ENCODE results near the gene PARP1.
"Not testable (repeated sequence)": the region's sequence is repeated elsewhere in the genome, so short reads cannot be mapped to it uniquely, and the experiment has no call there.

PARP1 gene

GRCh38 chr1:226344441-226345259 lies 63.2 kb downstream of the PARP1 start:
- no peak for DNase-seq

- DNase-seq: no peak
Measured at GRCh38 chr1:226342656-226343055, 65.2 kb downstream of the PARP1 start.

- DNase-seq: not testable (repeated sequence)
Measured at GRCh38 chr1:226340111-226340510, 67.8 kb downstream of the PARP1 start.

GRCh38 chr1:226337276-226337875 lies 70.5 kb downstream of the PARP1 start:
- no peak for DNase-seq

- no peak for DNase-seq
Measured at GRCh38 chr1:226335661-226336060, 72.2 kb downstream of the PARP1 start.

GRCh38 chr1:226332947-226333346 lies 74.9 kb downstream of the PARP1 start:
- DNase-seq: no peak

- DNase-seq: no peak
Measured at GRCh38 chr1:226329237-226329636, 78.7 kb downstream of the PARP1 start.

- DNase-seq: no peak
Measured at GRCh38 chr1:226327761-226328162, 80.1 kb downstream of the PARP1 start.

GRCh38 chr1:226325178-226325577 lies 82.7 kb downstream of the PARP1 start:
- DNase-seq: no peak

- DNase-seq: no peak
Measured at GRCh38 chr1:226324479-226324878, 83.4 kb downstream of the PARP1 start.

GRCh38 chr1:226322986-226323385 lies 84.9 kb downstream of the PARP1 start:
- DNase-seq: no peak

GRCh38 chr1:226320930-226321329 lies 87.0 kb downstream of the PARP1 start:
- DNase-seq: no peak

GRCh38 chr1:226318471-226318870 lies 89.4 kb downstream of the PARP1 start:
- DNase-seq: no peak

GRCh38 chr1:226314055-226314454 lies 93.8 kb downstream of the PARP1 start:
- DNase-seq: no peak

- DNase-seq: no peak
Measured at GRCh38 chr1:226312065-226312464, 95.8 kb downstream of the PARP1 start.

- no peak for DNase-seq
Measured at GRCh38 chr1:226311376-226311775, 96.5 kb downstream of the PARP1 start.
